Stomach (tissue), 9 donors: ENCODE data around the gene RAB20. TPM values are rescaled to one million over a fixed set of nuclear protein-coding genes. Genes with fewer than 3 reads are reported as not detected.

Source experiments
- DNase-seq, 2 donors: peaks; one replicate each; pipeline versions ENCODE4 v3.0.0 to v3.0.0-alpha.2; 2013 to 2019
- H3K27ac ChIP-seq, 5 donors: fragments of 200-600 bp in 4 of 5; sonication (generic) in 4 of 5; one replicate each; pipeline ENCODE4 v1.5.1; 2013 to 2019; ENCODE audit warnings: mild to moderate bottlenecking in 1 of 5, moderate library complexity in 1 of 5
- H3K27me3 ChIP-seq, 3 donors: fragments of 200-600 bp; sonication (generic); one replicate each; pipeline ENCODE4 v1.5.1; 2017 to 2019; ENCODE audit warnings: mixed run types in 1 of 3
- H3K36me3 ChIP-seq, 4 donors: fragments of 200-600 bp; sonication (generic); 1 replicate in 3 of 4; 2 replicates in 1 of 4; pipeline ENCODE4 v1.5.1; 2016 to 2019
- H3K4me1 ChIP-seq, 4 donors: fragments of 200-600 bp; sonication (generic); one replicate each; pipeline ENCODE4 v1.5.1; 2016 to 2019
- H3K4me3 ChIP-seq, 4 donors: fragments of 200-600 bp; sonication (generic) in 3 of 4; one replicate each; pipeline ENCODE4 v1.5.1; 2016 to 2019; ENCODE audit warnings: mild to moderate bottlenecking in 1 of 4
- H3K9me3 ChIP-seq, 4 donors: fragments of 200-600 bp; sonication (generic); one replicate each; pipeline ENCODE4 v1.5.1; 2016 to 2019
- EP300 ChIP-seq: sonication (generic); formaldehyde crosslinking; IDR thresholded peaks from one replicate; pipeline ENCODE4 v1.6.1; 2017; ENCODE audit warnings: antibody characterized with exemption
- POLR2A ChIP-seq, 4 donors: fragments of 450-650 bp; IDR thresholded peaks; one replicate each; pipeline ENCODE4 v1.6.1; 2016; ENCODE audit warnings: antibody characterized with exemption in 4 of 4, control low read depth in 2 of 4, mild to moderate bottlenecking in 1 of 4, moderate library complexity in 1 of 4
- POLR2AphosphoS5 ChIP-seq, 3 donors: sonication (generic); formaldehyde crosslinking; IDR thresholded peaks; one replicate each; pipeline ENCODE4 v1.6.1; 2016; ENCODE audit warnings: antibody characterized with exemption in 3 of 3
- WGBS, 5 donors: extraction: QIAGEN DNeasy Blood & Tissue Kit in 3 of 5; methylation state at CpG; one replicate each; pipeline versions ENCODE4 v1.1.5 to v1.1.7; 2013 to 2018; 5-methylcytosine and 5-hydroxymethylcytosine counted together
- intact Hi-C: fragments of 100-400 bp; cut with DNase I; formaldehyde crosslinking; loops from one replicate; pipeline ENCODE4 v1.15.1; 2023; ENCODE audit warnings: low total_unique reads
- polyA plus RNA-seq, 3 donors: library from polyadenylated mRNA; stranded (reverse); fragments of 200-250 nt; gene quantifications; one replicate each; pipeline ENCODE4 v1.2.3, GENCODE V29; 2013
- total RNA-seq, 5 donors: library from RNA; depleted of rRNA; stranded (reverse); fragments of >200 nt; gene quantifications; one replicate each; pipeline versions ENCODE4 v1.1.0 to v1.2.3, GENCODE V29; 2014 to 2016
- TF ChIP-seq, protein P1 (sequence below), 7 experiments: fragments of 450-650 bp in 4 of 7; fragments of 200-600 bp in 3 of 7; sonication (generic) in 3 of 7; IDR thresholded peaks; one replicate each; pipeline ENCODE4 v1.5.1; 2016 to 2019; ENCODE audit warnings: antibody characterized with exemption in 7 of 7, control low read depth in 2 of 7, mild to moderate bottlenecking in 1 of 7
- donor health status: healthy with polysubstance abuse.
- donor health status: Bipolar disorder and iron deficiency.
- donor health status: healthy.

Gene RAB20
- total and polyA plus RNA-seq, 8 donors, result 11.7 to 44.6 (median 29.5) TPM

DNA sequence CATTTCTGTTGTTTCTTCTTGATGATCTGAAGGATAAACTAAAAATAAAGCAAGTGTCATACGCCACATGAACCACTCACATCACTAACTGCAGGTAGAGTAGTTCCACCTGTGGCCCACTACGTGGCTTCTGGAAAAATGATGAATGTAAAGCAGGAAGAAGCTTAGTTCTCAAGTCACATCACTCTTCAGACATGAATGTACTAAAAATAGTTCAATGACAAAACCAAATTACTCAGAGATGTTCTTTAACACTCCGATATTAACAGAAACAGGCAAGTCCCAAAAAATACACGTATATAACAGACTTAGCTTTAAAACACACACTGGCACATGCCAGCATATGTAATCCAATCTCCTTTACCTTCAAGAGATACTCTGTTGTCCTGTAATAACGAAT lies 21.6 kb downstream of the RAB20 start:
- TF ChIP-seq EP300 (no peak), POLR2A (IDR thresholded peaks at IDR 0.05) (no peak), POLR2AphosphoS5 (IDR thresholded peaks at IDR 0.05) (no peak)
- TF ChIP-seq, protein P1, sequence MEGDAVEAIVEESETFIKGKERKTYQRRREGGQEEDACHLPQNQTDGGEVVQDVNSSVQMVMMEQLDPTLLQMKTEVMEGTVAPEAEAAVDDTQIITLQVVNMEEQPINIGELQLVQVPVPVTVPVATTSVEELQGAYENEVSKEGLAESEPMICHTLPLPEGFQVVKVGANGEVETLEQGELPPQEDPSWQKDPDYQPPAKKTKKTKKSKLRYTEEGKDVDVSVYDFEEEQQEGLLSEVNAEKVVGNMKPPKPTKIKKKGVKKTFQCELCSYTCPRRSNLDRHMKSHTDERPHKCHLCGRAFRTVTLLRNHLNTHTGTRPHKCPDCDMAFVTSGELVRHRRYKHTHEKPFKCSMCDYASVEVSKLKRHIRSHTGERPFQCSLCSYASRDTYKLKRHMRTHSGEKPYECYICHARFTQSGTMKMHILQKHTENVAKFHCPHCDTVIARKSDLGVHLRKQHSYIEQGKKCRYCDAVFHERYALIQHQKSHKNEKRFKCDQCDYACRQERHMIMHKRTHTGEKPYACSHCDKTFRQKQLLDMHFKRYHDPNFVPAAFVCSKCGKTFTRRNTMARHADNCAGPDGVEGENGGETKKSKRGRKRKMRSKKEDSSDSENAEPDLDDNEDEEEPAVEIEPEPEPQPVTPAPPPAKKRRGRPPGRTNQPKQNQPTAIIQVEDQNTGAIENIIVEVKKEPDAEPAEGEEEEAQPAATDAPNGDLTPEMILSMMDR (IDR thresholded peaks at IDR 0.05), result no peak
- Histone ChIP-seq H3K4me1 (peaks cover 42 to 84% (median 58%) of the 10 kb centered on the region in 4 donors), H3K27me3 (no peaks in the 10 kb centered on the region), H3K27ac (peak overlapping the region in 3 of 5 donors; percentile 74 to 83 (median 78)), H3K9me3 (no peaks in the 10 kb centered on the region), H3K4me3 (no peak overlapping the region), H3K36me3 (peaks cover 0 to 7% (median 0%) of the 10 kb centered on the region in 4 donors)
- intact Hi-C loops, result no loop called here
- 66 to 81% (median 70%) methylated on average over 5 of the region's 5 CpGs for WGBS, 5 donors
- no peak for DNase-seq

DNA sequence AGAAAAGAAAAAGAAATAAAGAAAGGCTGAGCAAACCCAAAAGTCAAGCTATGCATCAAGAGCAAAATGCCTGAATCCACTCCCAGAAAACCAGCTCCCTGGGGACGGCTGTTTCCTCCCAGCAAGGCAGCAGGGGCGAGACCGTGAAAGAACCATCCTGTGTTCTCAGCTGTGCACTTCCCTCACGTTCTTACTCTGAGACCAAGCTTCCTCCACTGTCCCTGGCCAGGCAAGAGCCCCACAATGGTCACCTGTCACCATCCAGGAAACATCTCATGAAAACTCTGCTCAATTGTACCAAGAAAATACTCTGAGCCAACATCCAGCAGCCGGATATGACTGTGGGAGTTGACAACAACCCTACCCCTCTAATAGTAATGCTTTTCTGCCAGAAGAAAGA lies 22.9 kb downstream of the RAB20 start:
- Histone ChIP-seq H3K27ac (peak overlapping the region; percentile 34 to 83 (median 62)), H3K36me3 (peaks cover 0 to 7% (median 0%) of the 10 kb centered on the region in 4 donors), H3K4me1 (peaks cover 42 to 94% (median 62%) of the 10 kb centered on the region in 4 donors), H3K4me3 (no peak overlapping the region), H3K27me3 (no peaks in the 10 kb centered on the region), H3K9me3 (no peaks in the 10 kb centered on the region)
- TF ChIP-seq, protein P1 (IDR thresholded peaks at IDR 0.05), result no peak
- no peak for TF ChIP-seq EP300
- peak in 2 of 3 donors; percentile 31 to 40 for TF ChIP-seq POLR2AphosphoS5 (IDR thresholded peaks at IDR 0.05)
- TF ChIP-seq POLR2A (IDR thresholded peaks at IDR 0.05), result no peak
- intact Hi-C loops, result no loop called here
- peak in 1 of 2 donors; percentile 71 for DNase-seq
- WGBS, 5 donors, result 19 to 30% (median 27%) methylated on average over 5 of the region's 5 CpGs

GRCh38 chr13:110536006-110536693 lies 25.4 kb downstream of the RAB20 start:
- H3K27ac ChIP-seq, result peak overlapping the region in 4 of 5 donors; percentile 49 to 63 (median 55)
- H3K27me3 ChIP-seq, result no peaks in the 10 kb centered on the region
- no peak for DNase-seq
- H3K36me3 ChIP-seq, result peaks cover 0 to 7% (median 0%) of the 10 kb centered on the region in 4 donors
- peaks cover 29 to 93% (median 56%) of the 10 kb centered on the region in 4 donors for H3K4me1 ChIP-seq
- H3K4me3 ChIP-seq, result no peak overlapping the region
- TF ChIP-seq, protein P1 (IDR thresholded peaks at IDR 0.05), result no peak
- no peak for TF ChIP-seq POLR2AphosphoS5 (IDR thresholded peaks at IDR 0.05)
- no peak for TF ChIP-seq EP300
- TF ChIP-seq POLR2A (IDR thresholded peaks at IDR 0.05), result no peak
- 77 to 84% (median 79%) methylated on average over 15 to 18 of the region's 18 CpGs for WGBS, 5 donors
- intact Hi-C loops, result no loop called here
- H3K9me3 ChIP-seq, result no peaks in the 10 kb centered on the region

DNA sequence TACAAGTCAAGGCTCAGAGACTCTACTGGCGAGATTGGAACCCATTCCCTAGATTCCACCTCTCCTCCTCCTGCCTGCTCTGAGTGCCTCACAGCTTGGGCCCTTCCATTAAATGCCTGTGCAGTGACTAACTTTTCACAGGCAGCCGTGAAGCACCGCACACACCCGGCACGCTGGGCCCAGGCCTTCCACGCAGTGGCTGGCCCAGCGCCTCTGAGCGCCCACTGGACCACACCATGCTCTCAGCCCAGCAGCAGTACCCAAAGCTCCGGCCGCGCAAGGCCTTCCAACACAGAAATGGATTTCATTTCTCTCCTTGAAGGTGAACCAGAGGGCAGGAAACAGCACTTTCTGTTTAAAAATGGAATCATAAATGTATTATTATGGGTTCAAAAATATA lies 26.0 kb downstream of the RAB20 start:
- peak overlapping the region in 4 of 5 donors; percentile 49 to 63 (median 55) for H3K27ac ChIP-seq
- peaks cover 25 to 92% (median 53%) of the 10 kb centered on the region in 4 donors for H3K4me1 ChIP-seq
- no peaks in the 10 kb centered on the region for H3K9me3 ChIP-seq
- peaks cover 0 to 7% (median 0%) of the 10 kb centered on the region in 4 donors for H3K36me3 ChIP-seq
- no peak for DNase-seq
- no peaks in the 10 kb centered on the region for H3K27me3 ChIP-seq
- H3K4me3 ChIP-seq, result no peak overlapping the region
- intact Hi-C loops, result no loop called here
- 90 to 98% (median 97%) methylated on average over 11 of the region's 11 CpGs for WGBS, 5 donors
- TF ChIP-seq, protein P1 (IDR thresholded peaks at IDR 0.05), result no peak
- no peak for TF ChIP-seq EP300
- TF ChIP-seq POLR2A (IDR thresholded peaks at IDR 0.05), result no peak
- TF ChIP-seq POLR2AphosphoS5 (IDR thresholded peaks at IDR 0.05), result no peak
